MM.1S (cell line): ENCODE data around the gene GATB.

Experiments used
- DNase-seq: peaks from one replicate; pipeline ENCODE4 v3.0.0-alpha.2; 2015
- H2AFZ ChIP-seq: fragments of 300-600 bp; sonication (generic); 2 replicates; pipeline ENCODE4 v1.6.0; 2016; ENCODE audit warnings: antibody characterized with exemption, low read length
- H3F3A ChIP-seq: fragments of 300-600 bp; sonication (generic); 2 replicates; pipeline ENCODE4 v1.6.1; 2016; ENCODE audit warnings: mild to moderate bottlenecking, antibody characterized with exemption, low read length, moderate library complexity, mixed read lengths; ENCODE audit not compliant: insufficient read depth
- H3K27ac ChIP-seq: fragments of 300-600 bp; sonication (generic); 2 replicates; pipeline ENCODE4 v1.5.1; 2016; ENCODE audit warnings: mild to moderate bottlenecking, low read length
- H3K27me3 ChIP-seq: fragments of 300-600 bp; sonication (generic); replicated peaks from 2 replicates; pipeline ENCODE4 v1.6.0; 2016; ENCODE audit warnings: low read length; ENCODE audit not compliant: insufficient read depth
- H3K36me3 ChIP-seq: fragments of 300-600 bp; sonication (generic); replicated peaks from 2 replicates; pipeline ENCODE4 v1.6.1; 2016; ENCODE audit warnings: mild to moderate bottlenecking, low read length, mixed read lengths; ENCODE audit not compliant: insufficient read depth
- H3K4me1 ChIP-seq: fragments of 300-600 bp; sonication (generic); 2 replicates; pipeline ENCODE4 v1.6.1; 2016; ENCODE audit warnings: low read length, mixed read lengths
- H3K4me2 ChIP-seq: fragments of 300-600 bp; sonication (generic); 2 replicates; pipeline ENCODE4 v1.6.0; 2016; ENCODE audit warnings: low read depth, low read length
- H3K4me3 ChIP-seq: fragments of 300-600 bp; sonication (generic); 2 replicates; pipeline ENCODE4 v1.5.1; 2016; ENCODE audit warnings: low read length, mixed read lengths
- H3K79me2 ChIP-seq: fragments of 300-600 bp; sonication (generic); 2 replicates; pipeline ENCODE4 v1.6.1; 2016; ENCODE audit warnings: mixed run types, low read length, mixed read lengths
- H3K9ac ChIP-seq: fragments of 300-600 bp; sonication (generic); 2 replicates; pipeline ENCODE4 v1.6.1; 2016; ENCODE audit warnings: low read length, mixed read lengths
- H3K9me2 ChIP-seq: fragments of 300-600 bp; sonication (generic); replicated peaks from 2 replicates; pipeline ENCODE4 v1.6.1; 2016; ENCODE audit warnings: mild to moderate bottlenecking, low read length, mixed read lengths; ENCODE audit not compliant: insufficient read depth
- H3K9me3 ChIP-seq: fragments of 300-600 bp; sonication (generic); replicated peaks from 2 replicates; pipeline ENCODE4 v1.6.1; 2016; ENCODE audit warnings: mild to moderate bottlenecking, low read length, mixed read lengths; ENCODE audit not compliant: insufficient read depth
- H4K20me1 ChIP-seq: fragments of 300-600 bp; sonication (generic); 2 replicates; pipeline ENCODE4 v1.6.1; 2016; ENCODE audit warnings: mild to moderate bottlenecking, low read length, moderate library complexity, mixed read lengths; ENCODE audit not compliant: insufficient read depth
- EZH2 ChIP-seq: fragments of 300-600 bp; sonication (generic); optimal IDR thresholded peaks from 2 replicates; pipeline ENCODE3; 2017; ENCODE audit warnings: low read depth, mild to moderate bottlenecking, antibody characterized with exemption, low read length, mixed read lengths
- EZH2phosphoT487 ChIP-seq: fragments of 300-600 bp; sonication (generic); IDR thresholded peaks from 2 replicates; pipeline ENCODE4 v1.6.1; 2018; ENCODE audit warnings: antibody characterized with exemption, low read length
- TF ChIP-seq, protein P1 (sequence below): fragments of 300-600 bp; sonication (generic); IDR thresholded peaks from 2 replicates; pipeline ENCODE4 v1.5.1; 2016; ENCODE audit warnings: antibody characterized with exemption, low read length, mixed read lengths

GATB gene

GRCh38 chr4:151718984-151719955, 41.5 kb downstream of the GATB start:
- H3K4me1 ChIP-seq = no peaks in the 10 kb centered on the region

DNA sequence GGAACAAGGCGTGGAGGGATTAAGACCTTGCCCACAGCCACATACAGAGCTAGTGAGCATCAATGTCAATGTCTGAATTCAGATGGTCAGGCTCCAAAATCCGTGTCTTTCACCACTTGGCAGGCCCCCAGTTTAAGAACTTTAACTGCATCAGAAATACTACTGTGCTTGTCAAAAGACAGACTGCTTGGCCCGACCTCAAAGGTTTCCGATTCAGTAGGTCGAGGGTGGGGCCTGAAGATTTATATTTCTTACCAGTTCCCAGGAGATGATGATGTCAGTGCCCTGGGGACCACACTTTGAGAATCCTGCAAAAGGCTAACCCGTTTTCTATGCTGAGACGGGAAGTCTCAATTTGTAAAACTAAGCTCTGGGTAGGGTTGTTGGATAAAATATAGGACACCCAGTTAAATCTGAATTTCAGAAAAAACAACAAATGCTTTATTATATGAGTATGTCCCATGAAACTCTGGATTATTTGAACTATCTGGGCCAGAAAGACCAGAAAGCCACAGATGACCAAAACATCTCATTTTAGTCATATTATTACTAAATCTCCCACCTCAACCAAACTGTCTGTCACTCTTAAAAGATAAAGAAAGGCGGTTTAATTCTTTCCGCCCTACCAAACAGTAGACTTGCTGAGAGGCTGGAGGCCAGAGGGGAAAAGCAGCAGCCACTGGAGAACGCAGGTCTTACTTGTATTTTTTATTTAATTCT, 42.7 kb downstream of the GATB start:
- no peak for DNase-seq

More at GRCh38 chr4:151718984-151719955, 41.5 kb downstream of the GATB start:
- no peaks in the 10 kb centered on the region for H3K9me3 ChIP-seq
- no peak overlapping the region for H3K9ac ChIP-seq
- H2AFZ ChIP-seq = no peak overlapping the region
- no peak overlapping the region for H3K27ac ChIP-seq
- H4K20me1 ChIP-seq = no peaks in the 10 kb centered on the region
- H3K4me3 ChIP-seq = no peak overlapping the region
- H3K36me3 ChIP-seq = no peaks in the 10 kb centered on the region
- H3F3A ChIP-seq = no peaks in the 10 kb centered on the region
- DNase-seq = no peak
- no peaks in the 10 kb centered on the region for H3K79me2 ChIP-seq
- H3K27me3 ChIP-seq = no peaks in the 10 kb centered on the region
- TF ChIP-seq EZH2phosphoT487 (no peak), EZH2 (no peak)
- TF ChIP-seq, protein P1, sequence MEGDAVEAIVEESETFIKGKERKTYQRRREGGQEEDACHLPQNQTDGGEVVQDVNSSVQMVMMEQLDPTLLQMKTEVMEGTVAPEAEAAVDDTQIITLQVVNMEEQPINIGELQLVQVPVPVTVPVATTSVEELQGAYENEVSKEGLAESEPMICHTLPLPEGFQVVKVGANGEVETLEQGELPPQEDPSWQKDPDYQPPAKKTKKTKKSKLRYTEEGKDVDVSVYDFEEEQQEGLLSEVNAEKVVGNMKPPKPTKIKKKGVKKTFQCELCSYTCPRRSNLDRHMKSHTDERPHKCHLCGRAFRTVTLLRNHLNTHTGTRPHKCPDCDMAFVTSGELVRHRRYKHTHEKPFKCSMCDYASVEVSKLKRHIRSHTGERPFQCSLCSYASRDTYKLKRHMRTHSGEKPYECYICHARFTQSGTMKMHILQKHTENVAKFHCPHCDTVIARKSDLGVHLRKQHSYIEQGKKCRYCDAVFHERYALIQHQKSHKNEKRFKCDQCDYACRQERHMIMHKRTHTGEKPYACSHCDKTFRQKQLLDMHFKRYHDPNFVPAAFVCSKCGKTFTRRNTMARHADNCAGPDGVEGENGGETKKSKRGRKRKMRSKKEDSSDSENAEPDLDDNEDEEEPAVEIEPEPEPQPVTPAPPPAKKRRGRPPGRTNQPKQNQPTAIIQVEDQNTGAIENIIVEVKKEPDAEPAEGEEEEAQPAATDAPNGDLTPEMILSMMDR = no peak
- H3K4me2 ChIP-seq = no peak overlapping the region
- H3K9me2 ChIP-seq = no peaks in the 10 kb centered on the region

GRCh38 chr4:151717314-151717713, 43.5 kb downstream of the GATB start:
- Histone ChIP-seq H3K9me3 (no peaks in the 10 kb centered on the region), H3K4me1 (no peaks in the 10 kb centered on the region), H3F3A (no peaks in the 10 kb centered on the region), H3K4me3 (no peak overlapping the region), H3K36me3 (no peaks in the 10 kb centered on the region), H3K4me2 (no peak overlapping the region), H4K20me1 (no peaks in the 10 kb centered on the region), H3K27me3 (no peaks in the 10 kb centered on the region), H3K9me2 (no peaks in the 10 kb centered on the region), H3K27ac (no peak overlapping the region), H2AFZ (no peak overlapping the region), H3K9ac (no peak overlapping the region), H3K79me2 (no peaks in the 10 kb centered on the region)
- no peak for DNase-seq
- TF ChIP-seq EZH2 (no peak), EZH2phosphoT487 (no peak)
- TF ChIP-seq, protein P1 = no peak

More for the DNA sequence above, 42.7 kb downstream of the GATB start:
- TF ChIP-seq, protein P1 = no peak
- no peak for TF ChIP-seq EZH2
- TF ChIP-seq EZH2phosphoT487 = no peak
- no peaks in the 10 kb centered on the region for H4K20me1 ChIP-seq
- H3K36me3 ChIP-seq = no peaks in the 10 kb centered on the region
- no peaks in the 10 kb centered on the region for H3K9me3 ChIP-seq
- H3K79me2 ChIP-seq = no peaks in the 10 kb centered on the region
- H3K4me1 ChIP-seq = no peaks in the 10 kb centered on the region
- H3K27ac ChIP-seq = no peak overlapping the region
- H3K4me3 ChIP-seq = no peak overlapping the region
- H3K9ac ChIP-seq = no peak overlapping the region
- H3K4me2 ChIP-seq = no peak overlapping the region
- H3F3A ChIP-seq = no peaks in the 10 kb centered on the region
- H3K27me3 ChIP-seq = no peaks in the 10 kb centered on the region
- no peak overlapping the region for H2AFZ ChIP-seq
- no peaks in the 10 kb centered on the region for H3K9me2 ChIP-seq
